OCI-M2 (cell line): ENCODE measurements around the gene KRT33B.
"Not testable (repeated sequence)": the region's sequence is repeated elsewhere in the genome, so short reads cannot be mapped to it uniquely, and the experiment has no call there.

ENCODE experiments used
- DNase-seq: peaks from one replicate; lab custom pipeline; 2025; ENCODE audit not compliant: unreplicated experiment; lab: John Stamatoyannopoulos, UW

The KRT33B gene

DNA sequence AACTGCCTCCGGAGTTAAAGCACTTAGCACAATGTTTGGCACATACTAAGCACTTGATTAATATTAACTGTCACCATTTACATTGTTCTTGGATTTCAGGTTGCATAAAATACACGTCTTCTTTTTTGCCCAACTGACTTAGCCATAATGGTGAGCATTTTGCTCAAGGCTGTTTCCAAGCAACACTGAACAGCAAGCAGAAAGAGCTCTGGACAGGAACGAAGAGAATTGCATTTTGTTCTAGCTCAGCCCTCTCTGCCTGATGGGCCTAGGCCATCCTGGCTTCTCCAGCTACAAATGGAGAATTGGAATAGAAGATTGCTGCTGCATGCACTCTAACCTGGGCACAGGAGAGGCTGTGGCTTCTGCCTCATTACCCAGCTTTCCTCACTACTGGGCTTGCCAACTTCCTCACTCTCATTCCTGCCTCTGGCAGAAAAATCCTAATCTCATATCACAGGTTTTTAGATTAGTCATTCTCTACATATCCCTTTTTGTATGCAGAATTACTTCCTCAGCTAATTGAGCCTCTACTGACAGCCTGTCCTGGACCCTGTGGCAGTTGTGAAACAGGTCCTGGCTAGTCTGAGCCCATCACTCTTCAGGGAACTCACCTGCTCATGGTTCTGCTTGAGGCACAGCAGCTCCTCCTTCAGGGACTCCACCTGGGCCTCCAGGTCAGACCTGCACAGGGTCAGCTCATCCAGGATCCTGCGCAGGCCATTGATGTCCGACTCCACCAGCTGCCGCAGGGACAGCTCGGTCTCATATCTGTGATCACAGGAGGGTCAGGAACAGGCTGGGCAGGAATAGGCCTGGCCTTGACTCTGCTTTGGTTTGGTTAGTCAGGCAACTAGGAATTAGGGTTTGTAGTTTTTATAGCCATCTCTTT is 21.5 kb downstream of the KRT33B start:
- DNase-seq = no peak

DNA sequence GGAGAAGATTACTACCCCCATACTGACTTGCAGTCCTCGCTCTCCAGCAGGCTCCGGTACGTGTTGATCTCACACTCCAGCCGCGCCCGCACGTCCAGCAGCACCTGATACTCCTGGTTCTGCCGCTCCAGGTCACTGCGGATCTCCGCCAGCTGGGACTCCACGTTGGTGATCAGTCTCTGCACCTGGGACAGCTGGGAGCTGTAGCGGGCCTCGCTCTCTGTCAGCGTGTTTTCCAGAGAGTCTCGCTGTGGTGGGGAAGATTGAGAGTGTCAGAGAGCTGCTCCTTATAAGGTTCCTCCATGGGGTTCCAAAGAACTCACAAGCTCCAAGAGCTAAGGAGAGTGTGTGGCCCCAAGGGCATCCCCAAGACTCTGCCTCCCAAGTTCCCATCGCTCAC is 23.2 kb downstream of the KRT33B start:
- DNase-seq = not testable (repeated sequence)

DNA sequence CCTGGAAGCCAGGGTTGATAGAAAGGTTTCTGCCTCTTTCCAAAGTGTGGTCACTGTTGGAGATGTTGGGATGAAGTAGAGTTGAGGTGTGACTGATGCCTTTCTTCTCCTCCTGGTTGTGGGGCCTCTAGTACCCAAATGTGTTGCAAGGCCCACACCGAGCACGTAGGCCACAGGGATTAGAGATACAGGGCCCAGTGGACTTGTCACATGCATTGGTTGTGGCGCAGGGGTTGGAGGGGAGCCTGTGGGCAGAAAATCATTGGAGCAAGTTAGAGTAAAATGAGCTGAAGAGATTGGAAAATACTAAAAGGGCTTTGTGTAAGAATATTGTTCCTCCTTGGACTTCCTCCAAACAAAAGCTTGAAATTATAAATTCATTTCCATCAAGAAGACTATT is 23.6 kb downstream of the KRT33B start:
- no peak for DNase-seq

DNA sequence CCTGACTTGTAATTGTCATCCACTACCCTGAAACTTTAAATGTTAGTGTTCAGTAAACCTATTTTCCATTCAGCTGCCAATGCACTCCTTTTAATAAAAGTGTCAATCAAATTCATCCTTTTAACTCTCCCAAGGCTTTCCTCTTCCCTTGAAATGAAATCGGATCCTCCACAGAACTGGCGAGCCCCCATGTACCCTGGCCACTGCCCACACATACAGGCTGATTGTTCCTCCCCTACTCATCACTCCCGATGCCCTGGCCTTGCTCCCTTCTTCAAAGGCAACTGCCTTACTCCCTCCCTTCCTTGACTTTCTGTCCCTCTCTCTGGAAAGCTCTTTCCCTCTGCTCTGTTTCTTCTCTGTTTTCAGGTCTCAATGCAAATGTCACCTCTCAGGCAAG is 26.6 kb downstream of the KRT33B start:
- DNase-seq = no peak

DNA sequence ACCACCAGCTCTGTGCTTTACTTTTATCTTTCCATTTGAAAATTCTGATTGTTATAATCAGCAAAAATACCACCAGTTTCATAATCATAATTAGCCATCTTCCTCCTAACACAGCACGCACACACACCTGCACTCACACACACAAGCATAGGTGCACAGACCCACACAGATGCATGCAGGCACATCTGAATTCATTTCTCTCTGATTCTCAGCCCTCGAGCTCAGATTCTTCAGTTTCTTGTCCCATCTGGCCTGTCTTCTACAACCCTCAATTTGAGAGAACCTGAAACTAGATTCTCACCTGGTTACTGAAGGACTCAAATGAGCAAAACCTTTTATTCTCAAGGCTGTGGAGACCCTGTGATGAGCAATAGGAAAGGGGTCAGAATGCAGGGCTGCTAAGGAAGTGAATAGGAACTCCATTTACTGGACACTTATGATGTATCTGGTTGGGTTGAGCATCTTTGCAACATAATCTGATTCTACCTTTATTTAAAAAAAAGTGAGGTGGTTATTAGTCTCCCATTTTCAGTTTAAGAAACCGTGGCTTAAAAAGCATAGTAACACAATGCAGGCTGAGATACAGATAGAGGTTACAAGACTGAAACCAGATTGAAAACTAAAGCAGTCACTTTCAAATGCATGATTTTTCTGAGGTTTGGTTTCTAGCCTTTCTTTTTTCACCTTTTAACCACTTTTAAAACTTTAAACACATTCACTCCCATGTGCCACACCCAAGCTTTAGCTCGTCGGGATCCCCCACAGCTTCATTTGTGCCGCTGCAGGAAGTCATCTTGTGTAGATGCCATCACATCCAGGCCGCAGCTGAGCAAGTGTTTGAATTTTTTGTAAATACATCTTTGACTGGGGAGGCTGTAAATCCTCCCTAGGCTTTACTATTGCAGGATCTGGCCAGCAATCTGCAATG is 28.4 kb downstream of the KRT33B start:
- DNase-seq = no peak

DNA sequence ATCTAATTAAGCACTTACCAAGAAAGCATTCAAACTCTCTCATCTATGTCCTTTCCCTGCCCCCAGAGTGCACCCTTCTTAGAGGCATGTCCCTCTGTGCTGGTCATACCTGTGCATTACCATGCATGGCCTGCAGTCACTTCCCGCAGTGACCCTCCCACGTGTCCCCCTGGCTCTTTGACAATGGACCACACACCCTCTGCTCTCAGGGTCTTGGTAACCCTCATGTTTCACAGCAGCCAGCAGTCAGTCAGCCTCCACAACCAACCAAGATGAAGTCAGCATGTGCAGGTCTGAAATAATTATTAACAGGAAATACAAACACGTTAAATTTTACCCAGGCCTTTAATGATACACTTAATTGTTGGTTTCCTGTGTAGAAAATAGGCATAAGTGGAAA is 29.1 kb downstream of the KRT33B start:
- DNase-seq = no peak

DNA sequence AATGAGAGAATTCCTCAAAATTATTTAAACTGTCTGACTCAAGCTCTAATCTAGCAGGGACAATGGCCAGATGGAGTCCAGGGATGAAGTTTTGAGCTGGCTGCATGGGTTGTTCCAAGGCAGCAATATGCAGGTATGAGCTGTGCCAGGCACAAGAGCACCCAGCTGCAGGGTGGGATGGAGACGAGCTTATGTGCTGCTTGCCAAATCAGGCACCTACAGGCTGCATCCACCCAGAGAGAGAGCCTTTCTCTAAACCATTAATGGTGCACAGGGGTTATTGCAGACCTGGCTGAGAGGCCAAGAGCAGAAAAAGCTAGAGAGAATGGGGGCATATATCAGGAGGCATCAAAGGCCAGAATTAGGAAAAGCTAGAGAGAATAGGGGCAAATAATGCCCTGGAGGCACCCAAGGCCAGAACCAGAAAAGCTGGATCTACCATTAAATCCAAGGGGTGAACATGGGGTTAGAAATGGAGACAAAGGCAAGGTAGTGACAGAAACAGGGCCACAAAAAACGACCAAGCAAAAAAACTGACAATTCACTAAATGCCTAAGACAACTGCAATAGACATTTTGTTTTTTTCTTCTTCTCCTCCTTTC is 29.9 kb downstream of the KRT33B start:
- no peak for DNase-seq

DNA sequence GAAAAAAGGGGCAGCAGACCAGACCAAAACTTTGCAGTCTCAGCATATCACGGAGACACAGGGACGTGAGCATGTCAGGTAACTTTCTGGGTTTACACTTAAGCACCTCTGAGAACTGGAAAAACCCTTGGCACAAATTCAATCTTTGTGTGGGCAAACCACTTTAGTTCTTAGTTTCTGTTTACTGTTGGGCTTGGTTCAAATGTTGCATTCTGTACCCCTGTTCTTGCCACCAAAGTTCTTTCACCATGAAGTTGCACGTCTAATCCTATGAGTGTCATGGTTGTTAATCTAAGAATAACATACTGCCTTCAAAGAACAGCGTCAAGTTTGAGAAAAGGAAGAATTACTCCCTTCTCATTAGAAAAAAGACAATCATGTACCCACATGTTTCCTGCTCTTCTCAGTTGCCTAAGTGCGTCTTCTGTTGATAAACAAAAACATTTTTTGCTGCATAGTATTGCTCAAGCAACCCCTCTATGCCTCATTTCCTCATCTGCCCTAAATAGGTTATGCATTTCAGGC is 30.6 kb downstream of the KRT33B start:
- no peak for DNase-seq

DNA sequence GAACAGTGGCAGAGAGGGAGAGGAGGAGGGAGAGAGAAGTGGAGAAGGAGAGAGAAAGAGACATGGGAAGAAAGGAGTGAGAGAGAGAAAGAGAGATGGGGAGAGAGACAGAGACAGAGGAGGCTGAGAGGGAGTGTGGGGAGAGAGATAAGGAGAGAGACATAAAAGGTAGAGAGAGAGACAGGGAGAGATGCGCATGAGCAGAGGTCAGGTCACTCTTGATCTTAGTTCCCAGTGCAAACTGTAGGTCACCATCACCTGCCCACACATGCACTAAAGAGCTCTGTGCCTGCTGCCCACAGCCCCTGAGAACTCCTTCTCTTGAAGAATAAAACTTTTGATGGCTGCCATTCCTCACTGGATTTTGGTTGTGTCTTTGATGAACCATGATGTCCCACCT is 33.9 kb downstream of the KRT33B start:
- DNase-seq = no peak

DNA sequence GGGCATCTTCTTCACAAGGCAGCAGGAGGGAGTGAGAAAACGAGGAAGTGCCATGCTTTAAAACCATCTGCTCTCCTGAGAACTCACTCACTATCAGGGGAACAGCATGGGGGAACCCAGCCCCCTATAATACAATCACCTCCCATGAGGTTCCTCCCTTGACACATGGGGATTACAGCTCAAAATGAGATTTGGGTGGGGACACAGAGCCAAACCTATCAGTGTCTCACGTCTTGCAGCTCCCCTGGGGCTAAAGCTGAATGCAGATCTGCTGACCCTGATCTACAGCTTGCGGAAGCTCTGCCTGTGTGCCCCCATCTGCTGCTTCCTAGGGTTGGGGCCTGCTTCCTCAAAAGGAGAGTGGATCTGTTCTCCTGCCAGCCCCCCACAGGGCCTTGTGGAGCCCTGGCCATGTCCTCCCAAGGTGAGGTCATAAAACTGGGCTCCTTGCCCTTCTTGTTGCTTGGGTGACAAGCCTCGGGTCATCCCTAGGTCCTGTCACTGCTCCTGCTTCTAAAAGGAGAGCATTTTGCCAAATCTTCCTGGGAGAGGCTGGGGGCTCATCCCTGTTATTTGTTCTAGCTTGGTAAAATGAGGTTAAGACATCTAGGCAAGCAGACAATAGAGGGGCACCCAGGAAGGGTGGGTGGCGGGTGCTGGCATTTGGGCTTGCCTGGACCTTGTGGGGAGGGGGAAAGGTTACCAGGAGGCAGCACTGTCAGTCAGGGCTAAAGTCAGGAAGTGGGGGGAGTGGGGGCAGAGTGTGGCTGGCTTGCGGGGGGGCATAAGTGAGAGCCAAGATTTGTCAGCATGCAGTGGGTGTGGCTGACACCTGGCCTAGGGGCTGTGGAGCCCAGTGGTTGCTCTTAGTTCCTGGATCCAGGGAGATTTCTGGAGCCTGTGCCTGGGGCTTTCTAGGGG is 35.0 kb downstream of the KRT33B start:
- DNase-seq = no peak

DNA sequence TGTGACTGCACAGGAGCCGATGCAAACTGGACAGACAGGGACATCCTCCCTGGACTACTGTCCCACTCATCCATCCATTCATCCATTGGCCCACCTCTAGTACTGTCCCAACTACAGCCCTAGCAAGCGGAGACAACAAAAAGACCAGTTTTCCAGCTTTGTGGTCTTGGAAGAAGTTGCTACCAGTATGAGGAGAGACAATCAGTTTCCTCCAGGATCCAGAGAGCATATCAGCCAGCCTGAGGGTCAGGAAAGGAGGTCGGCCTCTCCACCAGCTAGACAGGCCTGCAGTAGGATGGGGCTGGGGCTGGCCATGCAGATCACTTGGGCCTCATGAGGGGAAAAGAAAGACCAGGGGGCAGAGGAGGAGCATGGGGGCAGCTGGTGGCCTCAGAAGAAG is 35.8 kb downstream of the KRT33B start:
- no peak for DNase-seq

DNA sequence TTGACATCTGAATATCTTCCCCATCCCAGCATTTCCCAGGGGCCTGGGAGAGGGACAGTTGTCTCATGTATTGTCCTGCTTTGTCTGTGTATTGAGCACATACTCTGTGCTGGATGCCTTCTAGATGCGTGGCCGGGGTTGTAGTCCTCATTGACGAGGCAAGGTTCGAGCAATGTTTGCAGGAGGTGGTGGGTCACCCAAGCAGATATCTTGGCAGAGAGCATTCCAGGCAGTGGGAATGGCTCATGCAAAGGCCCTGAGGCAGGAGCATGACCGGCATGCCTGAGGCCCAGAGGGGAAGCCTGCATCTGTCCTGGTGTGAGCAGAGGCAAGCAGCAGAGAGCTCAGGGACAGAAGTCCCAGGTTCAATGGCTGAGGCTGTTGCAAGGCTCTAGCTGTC is 36.5 kb downstream of the KRT33B start:
- no peak for DNase-seq

DNA sequence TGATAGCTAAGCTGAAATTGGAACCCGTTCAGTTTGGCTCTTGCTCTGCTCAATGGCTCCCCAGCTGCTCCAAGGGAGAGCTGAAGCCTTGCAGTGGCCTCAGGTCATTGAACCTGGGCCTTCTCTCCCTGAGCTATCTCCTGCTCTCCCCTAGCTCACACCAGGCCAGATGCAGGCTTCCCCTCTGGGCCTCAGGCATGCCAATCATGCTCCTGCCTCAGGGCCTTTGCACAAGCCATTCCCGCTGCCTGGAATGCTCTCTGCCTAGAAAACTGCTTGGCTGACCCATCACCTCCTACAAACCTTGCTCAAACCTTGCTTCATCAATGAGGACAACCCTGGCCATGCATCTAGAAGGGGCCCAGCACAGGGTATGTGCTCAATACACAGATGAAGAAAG is 37.4 kb downstream of the KRT33B start:
- DNase-seq = no peak

DNA sequence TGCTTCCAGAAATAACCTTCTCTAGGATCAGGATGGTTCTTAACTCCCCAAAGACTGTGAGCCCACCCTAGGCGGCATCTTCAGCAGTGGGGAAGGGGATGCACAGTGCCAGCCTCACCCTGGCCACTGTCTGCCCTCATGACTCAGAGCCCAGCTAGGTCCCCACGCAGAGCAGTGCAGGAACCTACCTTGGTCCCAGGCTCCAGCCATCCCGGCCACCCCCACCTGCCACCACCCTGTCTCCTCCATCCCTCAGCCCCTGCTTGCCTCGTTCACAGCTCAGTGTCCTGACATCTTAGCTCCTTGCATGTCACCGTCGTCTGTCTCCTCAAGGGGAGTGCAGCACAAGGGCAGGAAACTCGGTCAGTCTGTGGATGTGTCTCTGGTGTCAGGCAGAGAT is 38.0 kb downstream of the KRT33B start:
- DNase-seq = no peak

DNA sequence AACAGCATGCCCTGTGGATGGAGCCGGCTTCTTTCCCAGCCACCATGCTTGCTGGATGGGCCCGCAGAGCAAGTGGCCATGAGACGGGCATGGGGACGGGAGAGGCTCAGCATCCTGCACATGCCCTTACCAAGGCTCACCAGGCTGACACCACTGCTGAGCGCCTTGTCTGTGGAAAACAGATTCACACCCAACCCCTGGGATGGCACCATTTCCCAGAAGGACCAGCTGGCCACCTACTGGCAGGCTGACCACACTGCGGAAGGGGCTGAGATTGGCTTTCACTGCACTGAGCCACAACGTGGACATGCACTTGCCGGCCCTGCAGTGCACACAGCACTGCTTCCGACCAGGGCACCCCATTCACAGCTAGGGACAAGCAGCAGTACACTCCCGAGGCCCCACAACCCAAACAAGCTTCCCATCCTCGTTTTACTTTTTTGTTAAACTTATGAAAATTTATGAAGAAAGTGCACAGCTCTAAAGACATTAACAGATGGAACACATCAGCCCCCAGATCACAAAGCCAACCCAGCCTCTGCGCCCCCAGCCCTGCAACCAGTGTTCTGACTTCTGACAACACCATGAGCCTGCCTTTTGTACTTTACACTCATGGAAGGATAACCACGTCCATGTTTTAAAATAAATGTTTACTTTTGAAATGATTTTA is 40.2 kb downstream of the KRT33B start:
- no peak for DNase-seq

DNA sequence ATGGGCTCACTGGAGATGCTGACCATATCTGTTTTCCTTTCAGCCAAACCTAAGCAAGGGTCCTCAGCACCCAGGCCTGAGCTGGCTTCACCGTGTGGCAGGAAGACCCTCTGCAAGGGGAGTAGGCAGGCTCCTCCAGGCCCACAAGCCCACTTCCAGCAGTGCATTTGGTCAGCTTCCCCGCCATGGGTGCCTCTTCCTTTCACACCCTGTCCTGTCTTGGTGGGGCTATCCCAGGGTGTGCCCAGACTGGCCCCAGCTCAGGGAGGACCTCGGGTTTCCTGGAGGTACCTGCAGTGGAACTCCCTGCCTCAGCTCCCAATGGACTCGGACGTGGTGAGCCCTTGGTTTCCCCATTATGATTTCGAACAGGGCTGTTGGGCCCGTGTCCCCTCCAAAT is 41.4 kb downstream of the KRT33B start:
- DNase-seq = no peak

DNA sequence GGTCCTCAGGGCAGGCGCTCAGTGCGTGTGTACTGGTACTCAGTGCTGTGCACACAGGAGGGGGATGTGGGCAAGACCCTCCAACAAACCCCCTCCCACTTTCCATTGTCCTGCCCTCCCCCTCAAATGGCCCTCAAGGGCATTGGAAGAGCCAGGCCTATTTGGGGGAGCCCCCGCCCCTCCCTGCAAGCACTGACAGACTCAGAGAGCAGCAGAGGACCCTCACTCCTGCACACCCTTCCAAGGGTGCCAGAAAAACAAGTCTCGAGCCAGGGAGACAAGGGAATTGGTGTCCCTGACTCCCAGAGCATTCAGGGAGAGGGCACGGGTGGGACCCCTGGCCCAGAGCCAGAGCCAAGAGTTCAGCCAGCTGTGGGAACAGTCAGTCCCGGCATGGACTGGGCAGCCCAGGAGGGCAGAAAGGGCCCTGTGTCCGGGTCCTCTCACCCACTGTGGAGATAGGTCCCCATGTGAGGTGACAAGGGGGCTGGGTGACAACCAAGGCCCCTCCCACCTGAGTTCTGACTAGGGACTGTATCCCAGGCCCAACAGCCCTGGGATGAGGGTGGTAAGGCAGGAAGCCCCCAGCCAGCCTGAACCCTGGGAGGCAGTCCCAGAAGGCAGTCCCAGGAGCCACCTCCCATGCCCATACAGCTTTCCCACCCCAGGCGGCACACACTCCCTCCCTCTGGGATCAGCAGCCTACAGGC is 42.0 kb downstream of the KRT33B start:
- no peak for DNase-seq

DNA sequence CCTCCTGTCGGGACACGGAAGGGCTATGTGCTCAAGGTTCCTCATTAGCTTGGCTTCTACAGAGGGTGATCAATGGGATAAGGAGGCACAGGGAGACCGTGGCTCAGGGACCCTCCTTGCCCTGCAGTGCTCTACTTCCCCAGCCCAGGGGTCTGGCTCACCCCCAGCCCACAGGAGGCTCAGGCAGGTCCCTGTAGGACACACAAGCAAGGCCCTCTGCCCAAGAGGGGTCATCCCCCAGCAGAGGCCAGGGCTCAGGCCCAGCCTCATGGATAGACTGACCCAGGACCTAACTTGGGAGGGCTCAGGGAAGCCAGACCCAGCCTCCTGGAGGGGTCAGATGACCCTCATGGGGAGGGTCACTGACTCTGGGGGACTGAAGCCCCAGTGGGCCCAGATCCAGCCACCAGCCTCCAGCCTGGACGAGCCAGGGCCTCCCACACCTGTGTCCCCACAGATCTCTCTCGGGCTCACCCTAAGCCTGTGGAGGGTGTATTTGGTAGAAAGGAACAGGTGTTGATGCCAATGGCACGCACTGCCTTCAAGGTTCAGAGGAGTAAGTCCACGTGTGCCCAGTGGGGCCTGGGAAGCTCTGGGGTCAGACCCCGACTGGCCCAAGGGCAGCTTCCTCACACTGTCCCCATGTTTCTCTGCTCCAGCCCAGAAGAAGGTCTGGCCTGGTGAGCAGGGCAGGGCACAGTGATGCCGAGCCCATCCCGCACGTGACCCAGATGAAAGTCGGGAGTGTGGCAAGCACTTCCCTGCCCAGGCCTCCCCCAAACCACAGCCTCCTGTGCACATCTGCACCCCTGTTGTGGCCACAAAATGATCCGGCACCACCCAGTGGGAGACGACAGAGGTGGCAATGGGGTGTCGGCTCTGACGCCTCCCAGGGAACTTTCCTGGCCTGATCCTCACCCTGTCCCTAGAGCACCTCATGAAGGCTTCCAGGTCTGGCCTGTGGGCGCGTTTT is 43.2 kb downstream of the KRT33B start:
- DNase-seq = no peak
